GM12892 (cell line): ENCODE data around the gene ARHGAP40.

Experiments used
- DNase-seq: peaks from one replicate; pipeline ENCODE4 v3.0.0; 2011; ENCODE audit not compliant: insufficient read length
- FAIRE-seq: peaks from 2 replicates; lab custom pipeline; 2011; peaks lifted over from hg19 to GRCh38; lab: Jason Lieb, UNC
- POLR2A ChIP-seq: IDR thresholded peaks from 2 replicates; pipeline ENCODE4 v1.6.1; 2011; ENCODE audit warnings: low read depth, low read length, control low read depth
- POLR2AphosphoS5 ChIP-seq: IDR thresholded peaks from 2 replicates; pipeline ENCODE4 v1.6.1; 2011; ENCODE audit warnings: low read depth, low read length, control low read depth
- TAF1 ChIP-seq: IDR thresholded peaks from 2 replicates; pipeline ENCODE4 v1.6.1; 2011; ENCODE audit warnings: low read depth, mild to moderate bottlenecking, control low read depth, low read length, borderline replicate concordance

The ARHGAP40 gene

GRCh38 chr20:38664284-38664683, 62.7 kb downstream of the ARHGAP40 start:
- no peak for FAIRE-seq
- DNase-seq, result no peak
- no peak for TF ChIP-seq POLR2A
- TF ChIP-seq TAF1, result no peak
- TF ChIP-seq POLR2AphosphoS5, result no peak

DNA sequence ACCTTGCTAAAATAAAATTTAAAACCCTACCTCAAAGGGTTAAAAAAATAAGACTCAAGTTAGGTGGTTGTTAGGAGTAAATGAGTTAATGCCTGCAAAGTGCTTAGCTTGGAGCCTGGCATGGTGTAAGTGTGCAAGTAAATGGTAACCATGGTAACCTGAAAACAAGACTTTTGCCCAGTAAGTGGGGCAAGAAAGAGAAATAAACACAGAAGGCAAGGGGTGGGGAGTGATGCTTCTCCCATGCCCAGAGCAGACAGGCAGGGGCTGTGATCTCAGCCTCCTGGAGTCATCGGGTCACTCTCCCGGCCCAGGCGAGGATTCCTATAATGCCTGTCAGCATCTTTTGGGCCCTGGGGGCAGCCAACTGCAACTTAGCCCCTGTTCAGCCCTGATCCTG, 63.5 kb downstream of the ARHGAP40 start:
- no peak for FAIRE-seq
- no peak for TF ChIP-seq POLR2A
- TF ChIP-seq POLR2AphosphoS5, result no peak
- TF ChIP-seq TAF1, result no peak

DNA sequence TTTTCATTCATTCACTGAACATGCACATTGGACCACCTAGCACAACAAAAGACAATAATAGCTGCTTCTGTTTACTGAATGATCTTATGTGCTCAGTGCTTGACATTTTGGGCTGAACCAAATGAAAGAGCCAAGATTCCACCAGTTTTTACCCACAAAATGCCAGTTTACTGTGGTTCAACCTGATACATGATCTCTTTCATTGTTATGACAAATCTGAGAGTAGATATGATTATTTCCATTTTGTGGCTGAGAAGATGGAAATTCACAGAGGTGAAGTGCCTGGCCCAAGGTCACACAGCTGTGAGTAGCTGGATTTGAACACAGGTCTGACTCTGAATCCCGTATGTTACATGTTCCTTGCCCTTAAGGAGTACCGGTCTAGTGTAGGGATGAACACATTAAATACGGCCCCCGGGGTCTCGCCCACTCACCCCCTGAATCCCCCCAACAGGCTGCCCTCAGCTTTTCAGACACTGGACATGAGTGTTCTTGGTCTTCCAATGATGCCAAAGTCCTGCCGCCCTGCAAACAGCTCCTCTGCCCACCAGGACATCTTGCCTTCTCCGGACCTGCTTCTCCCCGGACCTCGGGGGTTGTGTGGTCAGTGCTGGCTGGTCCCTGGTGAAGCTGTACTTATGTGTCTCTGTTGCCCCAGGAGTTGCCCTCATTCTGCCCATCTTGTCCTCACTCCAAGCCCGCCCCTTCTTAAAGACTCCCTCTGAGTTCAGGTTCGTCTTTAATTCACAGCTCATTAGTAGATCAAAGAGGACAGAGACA, 64.1 kb downstream of the ARHGAP40 start:
- DNase-seq (no peak), FAIRE-seq (no peak)
- TF ChIP-seq POLR2AphosphoS5, result no peak
- no peak for TF ChIP-seq TAF1
- TF ChIP-seq POLR2A, result no peak

More for the DNA sequence above, 63.5 kb downstream of the ARHGAP40 start:
- no peak for DNase-seq

GRCh38 chr20:38667417-38667956, 65.9 kb downstream of the ARHGAP40 start:
- TF ChIP-seq TAF1, result no peak
- TF ChIP-seq POLR2A, result no peak
- TF ChIP-seq POLR2AphosphoS5, result no peak
- FAIRE-seq, result no peak
- DNase-seq, result no peak

- FAIRE-seq (no peak), DNase-seq (no peak)
- TF ChIP-seq TAF1, result no peak
- no peak for TF ChIP-seq POLR2A
- TF ChIP-seq POLR2AphosphoS5, result no peak
These were observed 68.1 kb downstream of the ARHGAP40 start for GRCh38 chr20:38669688-38670087.

- no peak for FAIRE-seq
- TF ChIP-seq POLR2AphosphoS5 (no peak), POLR2A (no peak), TAF1 (no peak)
- no peak for DNase-seq
These were observed 69.2 kb downstream of the ARHGAP40 start for GRCh38 chr20:38670786-38671185.

GRCh38 chr20:38671186-38671585, 69.6 kb downstream of the ARHGAP40 start:
- DNase-seq, result no peak
- no peak for FAIRE-seq
- TF ChIP-seq POLR2AphosphoS5 (no peak), TAF1 (no peak), POLR2A (no peak)

DNA sequence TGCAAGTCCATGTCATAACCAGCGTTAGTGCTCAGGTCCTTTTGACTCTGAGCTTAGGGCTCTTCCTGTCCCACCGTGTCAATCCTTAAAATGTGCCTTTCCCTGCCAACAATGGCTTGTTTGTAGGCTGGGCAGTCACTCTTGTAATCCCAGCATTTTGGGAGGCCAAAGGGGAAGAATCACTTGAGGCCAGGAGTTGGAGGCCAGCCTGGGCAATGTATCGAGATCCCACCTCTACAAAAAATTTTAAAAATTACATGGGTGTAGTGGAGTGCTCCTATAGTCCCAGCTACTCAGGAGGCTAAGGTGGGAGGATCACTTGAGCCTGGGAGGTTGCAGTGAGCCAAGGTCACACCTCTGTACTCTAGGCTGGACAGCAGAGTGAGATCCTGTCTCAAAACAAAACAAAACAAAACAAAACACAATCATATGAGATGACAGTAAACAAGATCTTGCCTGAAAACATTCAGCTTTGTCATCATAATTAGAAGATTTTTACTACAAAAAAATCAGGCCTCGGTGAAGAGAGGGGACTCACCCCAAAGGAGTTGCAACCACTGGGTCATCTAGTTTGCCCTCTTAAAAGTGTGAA, 70.2 kb downstream of the ARHGAP40 start:
- no peak for DNase-seq
- FAIRE-seq, result no peak
- TF ChIP-seq POLR2A, result no peak
- TF ChIP-seq POLR2AphosphoS5, result no peak
- TF ChIP-seq TAF1, result no peak

DNA sequence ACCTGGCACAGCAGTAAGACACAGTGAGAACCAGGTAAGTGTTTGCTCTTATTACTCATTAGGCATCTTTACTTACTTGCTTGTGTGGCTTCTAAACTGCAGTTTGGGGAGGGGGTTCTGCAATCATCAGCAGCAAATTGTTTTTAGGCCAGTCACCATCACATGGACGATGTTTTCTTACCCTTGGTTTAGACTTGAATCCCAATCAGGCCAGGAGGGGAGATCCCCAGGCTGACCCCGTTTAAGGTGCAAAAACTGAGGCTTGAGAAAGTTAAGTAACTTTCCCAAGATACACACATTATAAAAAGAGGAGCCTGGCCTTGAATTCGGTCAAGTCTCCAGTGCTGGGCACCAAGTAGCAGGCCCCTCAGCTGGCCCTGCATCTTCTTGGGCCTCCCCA, 70.9 kb downstream of the ARHGAP40 start:
- TF ChIP-seq POLR2A (no peak), POLR2AphosphoS5 (no peak), TAF1 (no peak)
- no peak for FAIRE-seq
- DNase-seq, result no peak

- TF ChIP-seq TAF1 (no peak), POLR2A (no peak), POLR2AphosphoS5 (no peak)
- no peak for DNase-seq
- no peak for FAIRE-seq
These were observed 71.7 kb downstream of the ARHGAP40 start for GRCh38 chr20:38673261-38673660.

GRCh38 chr20:38673725-38674091, 72.1 kb downstream of the ARHGAP40 start:
- no peak for TF ChIP-seq POLR2AphosphoS5
- no peak for TF ChIP-seq POLR2A
- TF ChIP-seq TAF1, result no peak
- no peak for FAIRE-seq
- no peak for DNase-seq

- FAIRE-seq (peak; percentile 9), DNase-seq (peak; percentile 69)
- TF ChIP-seq TAF1 (no peak), POLR2AphosphoS5 (no peak), POLR2A (no peak)
These were observed 72.6 kb downstream of the ARHGAP40 start for GRCh38 chr20:38674092-38674764.

- no peak for TF ChIP-seq POLR2A
- no peak for TF ChIP-seq POLR2AphosphoS5
- no peak for TF ChIP-seq TAF1
- FAIRE-seq (no peak), DNase-seq (no peak)
These were observed 73.1 kb downstream of the ARHGAP40 start for GRCh38 chr20:38674765-38675133.

- DNase-seq (no peak), FAIRE-seq (no peak)
- no peak for TF ChIP-seq POLR2A
- no peak for TF ChIP-seq TAF1
- no peak for TF ChIP-seq POLR2AphosphoS5
These were observed 75.0 kb downstream of the ARHGAP40 start for GRCh38 chr20:38676576-38676975.
